Measurements from ENCODE around the gene AVPR1A.

GRCh38 chr12:63132201-63132600 is 18.8 kb downstream of the AVPR1A start:
- TF ChIP-seq CTCF (IDR thresholded peaks at IDR 0.05) = no peak
- no peak for TF ChIP-seq POLR2A (IDR thresholded peaks at IDR 0.05)

Measured in uterus (tissue), 2 donors.